K562 (cell line): ENCODE data around the gene TBC1D17. TPM values are rescaled to one million over a fixed set of nuclear protein-coding genes. Genes with fewer than 3 reads are reported as not detected.
A peak's percentile ranks its signal among the peaks of the same experiment; 100 is the strongest.

Experiments
- BHLHE40 ChIP-seq: IDR thresholded peaks from 2 replicates; pipeline ENCODE4 v1.6.1; 2011; ENCODE audit warnings: low read length, improper control_type of control experiment
- C11orf30 ChIP-seq: fragments of 450-650 bp; IDR thresholded peaks from 2 replicates; pipeline ENCODE4 v1.6.1; 2016; ENCODE audit warnings: low read depth, mild to moderate bottlenecking
- CREB3L1 ChIP-seq: fragments of 450-650 bp; IDR thresholded peaks from 2 replicates; pipeline ENCODE4 v1.6.1; 2014; ENCODE audit warnings: low read depth, mild to moderate bottlenecking, moderate library complexity, borderline replicate concordance
- ETV6 ChIP-seq, 3 experiments: fragments of 150-350 bp in 1 of 3; sonication (generic) in 1 of 3; formaldehyde crosslinking in 1 of 3; IDR thresholded peaks; 2 replicates each; pipeline versions ENCODE4 v1.6.1 to v1.8.0; 2014 to 2022; ENCODE audit warnings: borderline replicate concordance in 2 of 3, low read depth in 2 of 3, antibody characterized with exemption in 1 of 3, low read length in 1 of 3, mild to moderate bottlenecking in 1 of 3, missing genetic modification reagents in 1 of 3
- GTF2E2 ChIP-seq: fragments of 200-800 bp; sonication (Bioruptor generic); IDR thresholded peaks from 2 replicates; pipeline ENCODE4 v1.6.1; 2016; ENCODE audit warnings: missing genetic modification characterization, missing compliant biosample characterization
- KLF1 ChIP-seq: fragments of 450-650 bp; IDR thresholded peaks from 2 replicates; pipeline ENCODE4 v1.6.1; 2016; ENCODE audit warnings: missing genetic modification characterization, missing compliant biosample characterization
- MITF ChIP-seq: IDR thresholded peaks from 2 replicates; pipeline ENCODE4 v1.6.1; 2014; ENCODE audit warnings: antibody characterized with exemption
- SIN3B ChIP-seq: fragments of 450-650 bp; IDR thresholded peaks from 2 replicates; pipeline ENCODE4 v1.6.1; 2017; ENCODE audit warnings: low read depth, mild to moderate bottlenecking, moderate library complexity
- VEZF1 ChIP-seq: fragments of 200-800 bp; sonication (Bioruptor generic); IDR thresholded peaks from 2 replicates; pipeline ENCODE4 v1.6.1; 2017; ENCODE audit warnings: missing genetic modification characterization, missing compliant biosample characterization
- ZBTB9 ChIP-seq: fragments of 450-650 bp; formaldehyde crosslinking; IDR thresholded peaks from 2 replicates; pipeline ENCODE4 v1.4.0; 2020; ENCODE audit warnings: mild to moderate bottlenecking, moderate library complexity
- ZNF184 ChIP-seq: sonication (generic); formaldehyde crosslinking; IDR thresholded peaks from 2 replicates; pipeline ENCODE4 v1.5.0; 2020; ENCODE audit warnings: missing genetic modification reagents
- ZNF639 ChIP-seq, 2 experiments: fragments of 200-800 bp in 1 of 2; sonication (Bioruptor generic) in 1 of 2; sonication (generic) in 1 of 2; formaldehyde crosslinking in 1 of 2; IDR thresholded peaks in 1 of 2; conservative IDR thresholded peaks in 1 of 2; 2 replicates each; pipeline versions ENCODE4 v1.5.0 to v1.6.1; 2016 to 2020; ENCODE audit warnings: missing compliant biosample characterization in 1 of 2, missing genetic modification characterization in 1 of 2, missing genetic modification reagents in 1 of 2
- polyA plus RNA-seq, 8 experiments: library from polyadenylated mRNA; depleted of rRNA in 4 of 8; stranded (reverse) in 5 of 8; unstranded in 3 of 8; fragments of >200 nt; fragmentation: Nextera tagmentation in 2 of 8; fragmentation: Illumina TruSeq in 1 of 8; extraction: Ambion mirVana in 2 of 8; extraction: Trizol in 1 of 8; gene quantifications; 2 replicates each; pipeline versions ENCODE4 v1.2.1 to v1.2.3, GENCODE V29; 2011 to 2014; ENCODE audit warnings: inconsistent platforms in 1 of 8, missing spikeins in 1 of 8
- total RNA-seq, 7 experiments: library from RNA; depleted of rRNA in 6 of 7; stranded (reverse); fragments of >200 nt in 6 of 7; fragmentation: Illumina TruSeq in 2 of 7; extraction: Trizol in 2 of 7; gene quantifications; 2 replicates each; pipeline versions ENCODE4 v1.2.1 to v1.2.3, GENCODE V29; 2011 to 2021; ENCODE audit warnings: low replicate concordance in 1 of 7
- TF ChIP-seq, protein P1 (sequence below), 2 experiments: fragments of 150-350 bp in 1 of 2; IDR thresholded peaks; 2 replicates each; pipeline ENCODE4 v1.6.1; 2012 to 2016; ENCODE audit warnings: low read depth in 2 of 2, low read length in 2 of 2, mild to moderate bottlenecking in 1 of 2, moderate library complexity in 1 of 2

The TBC1D17 gene
- total and polyA plus RNA-seq, 9 of the 15 experiments (the other 6 are each of a cell fraction or from before 2014, with no cell fraction given), result 0.42 to 16.0 (median 3.8) TPM

DNA sequence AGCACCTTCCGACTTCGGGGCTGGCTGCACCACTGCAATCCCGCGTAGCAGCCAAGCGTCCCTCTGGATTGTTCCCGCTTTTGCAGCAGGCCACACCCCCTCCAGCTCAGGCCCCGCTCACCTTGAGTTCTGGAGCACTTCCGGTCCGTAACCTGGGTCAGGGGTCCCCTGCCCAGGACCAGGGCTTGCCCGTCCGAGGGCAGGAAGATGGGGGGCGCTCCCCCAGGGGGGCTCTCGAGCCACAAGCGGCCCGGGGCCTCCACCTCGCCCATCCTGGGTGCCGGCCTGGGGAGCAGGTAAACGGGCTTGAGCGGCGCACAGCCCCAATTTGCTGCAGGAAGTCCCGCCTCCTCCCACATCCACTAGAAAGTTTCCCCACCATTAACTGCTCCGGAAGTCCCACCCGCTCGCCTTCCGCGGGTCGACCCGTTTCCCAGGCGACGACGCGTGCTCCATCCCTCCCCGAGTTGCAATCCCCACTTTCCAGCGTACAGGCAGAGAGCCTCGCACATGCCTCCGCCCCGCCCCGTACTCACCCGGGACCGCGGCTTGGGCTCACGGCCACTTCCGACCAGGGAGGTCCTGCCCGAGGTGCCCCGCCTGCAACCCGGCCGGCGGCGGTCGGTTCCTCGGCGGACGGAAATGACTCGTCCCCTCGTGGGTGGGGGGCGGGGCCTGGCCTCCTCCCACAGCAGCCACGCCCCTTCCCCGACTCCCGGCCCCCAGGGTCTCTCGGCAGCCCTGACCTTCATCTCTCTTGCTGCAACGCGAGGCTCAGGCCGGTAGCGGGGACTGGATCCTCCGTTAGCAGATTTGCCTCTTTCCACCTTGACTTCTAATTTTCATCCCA, 10.3 kb upstream of the TBC1D17 start, which contains the start of gene PNKP (continued):
- TF ChIP-seq CREB3L1, result peak; percentile 48; the same call in 1 of the 2 replicates
- TF ChIP-seq ETV6 (IDR thresholded peaks at IDR 0.05; ENCODE audit: borderline replicate concordance in 1 of 2, low read depth in 2 of 2, low read length in 1 of 2), result peak in 1 of 2 experiments; percentile 22; a peak in 1 of 4 replicates
- no peak for TF ChIP-seq ETV6 (CRISPR knock-in tag; IDR thresholded peaks at IDR 0.05; ENCODE audit: borderline replicate concordance)
- TF ChIP-seq VEZF1 (CRISPR knock-in tag), result peak; percentile 80
- peak; percentile 25; the same call in 1 of the 2 replicates for TF ChIP-seq ZBTB9 (CRISPR knock-in tag)
- peak; percentile 65 for TF ChIP-seq BHLHE40
- TF ChIP-seq SIN3B, result peak; percentile 93
- TF ChIP-seq KLF1 (tag), result peak; percentile 71; the same call in 1 of the 2 replicates
- peak; percentile 97 for TF ChIP-seq C11orf30
- peak in 1 of 2 experiments; percentile 77; a peak in 2 of 4 replicates for TF ChIP-seq ZNF639 (CRISPR knock-in tag; conservative IDR thresholded peaks at IDR 0.05 in 1 of 2, IDR thresholded peaks at IDR 0.05 in 1 of 2)
- peak; percentile 51; the same call in 1 of the 2 replicates for TF ChIP-seq MITF
- no peak for TF ChIP-seq ZNF184 (CRISPR knock-in tag)
- TF ChIP-seq, protein P1, sequence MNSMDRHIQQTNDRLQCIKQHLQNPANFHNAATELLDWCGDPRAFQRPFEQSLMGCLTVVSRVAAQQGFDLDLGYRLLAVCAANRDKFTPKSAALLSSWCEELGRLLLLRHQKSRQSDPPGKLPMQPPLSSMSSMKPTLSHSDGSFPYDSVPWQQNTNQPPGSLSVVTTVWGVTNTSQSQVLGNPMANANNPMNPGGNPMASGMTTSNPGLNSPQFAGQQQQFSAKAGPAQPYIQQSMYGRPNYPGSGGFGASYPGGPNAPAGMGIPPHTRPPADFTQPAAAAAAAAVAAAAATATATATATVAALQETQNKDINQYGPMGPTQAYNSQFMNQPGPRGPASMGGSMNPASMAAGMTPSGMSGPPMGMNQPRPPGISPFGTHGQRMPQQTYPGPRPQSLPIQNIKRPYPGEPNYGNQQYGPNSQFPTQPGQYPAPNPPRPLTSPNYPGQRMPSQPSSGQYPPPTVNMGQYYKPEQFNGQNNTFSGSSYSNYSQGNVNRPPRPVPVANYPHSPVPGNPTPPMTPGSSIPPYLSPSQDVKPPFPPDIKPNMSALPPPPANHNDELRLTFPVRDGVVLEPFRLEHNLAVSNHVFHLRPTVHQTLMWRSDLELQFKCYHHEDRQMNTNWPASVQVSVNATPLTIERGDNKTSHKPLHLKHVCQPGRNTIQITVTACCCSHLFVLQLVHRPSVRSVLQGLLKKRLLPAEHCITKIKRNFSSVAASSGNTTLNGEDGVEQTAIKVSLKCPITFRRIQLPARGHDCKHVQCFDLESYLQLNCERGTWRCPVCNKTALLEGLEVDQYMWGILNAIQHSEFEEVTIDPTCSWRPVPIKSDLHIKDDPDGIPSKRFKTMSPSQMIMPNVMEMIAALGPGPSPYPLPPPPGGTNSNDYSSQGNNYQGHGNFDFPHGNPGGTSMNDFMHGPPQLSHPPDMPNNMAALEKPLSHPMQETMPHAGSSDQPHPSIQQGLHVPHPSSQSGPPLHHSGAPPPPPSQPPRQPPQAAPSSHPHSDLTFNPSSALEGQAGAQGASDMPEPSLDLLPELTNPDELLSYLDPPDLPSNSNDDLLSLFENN (IDR thresholded peaks at IDR 0.05; ENCODE audit: low read depth in 2 of 2, low read length in 2 of 2), result 0 out of 4 replicates have a peak, but pooled peaks of 1 of the 2 experiments have one; percentile 40
- no peak for TF ChIP-seq GTF2E2 (tag)
